Osteoblast (primary cell): ENCODE data around the gene GSTK1. TPM values are rescaled to one million over a fixed set of nuclear protein-coding genes. Genes with fewer than 3 reads are reported as not detected.
A peak's percentile ranks its signal among the peaks of the same experiment; 100 is the strongest.

Experiments
- DNase-seq: peaks from one replicate; pipeline ENCODE4 v3.0.0; 2011; ENCODE audit warnings: low spot score, mixed read lengths; ENCODE audit not compliant: insufficient read length; ENCODE audit errors: missing footprints
- H2AFZ ChIP-seq: 2 replicates; pipeline ENCODE4 v1.6.0; 2011; ENCODE audit warnings: mild to moderate bottlenecking, low read length
- H3K27ac ChIP-seq: 2 replicates; pipeline ENCODE4 v1.5.1; 2011; ENCODE audit warnings: mild to moderate bottlenecking, low read depth, low read length, moderate library complexity
- H3K27me3 ChIP-seq: 2 replicates; pipeline ENCODE4 v1.6.0; 2012; ENCODE audit warnings: mild to moderate bottlenecking, control low read depth, inconsistent platforms, low read length, moderate library complexity; ENCODE audit not compliant: insufficient read depth
- H3K36me3 ChIP-seq: 2 replicates; pipeline ENCODE4 v1.5.1; 2011; ENCODE audit warnings: mild to moderate bottlenecking, low read length, control low read depth, moderate library complexity; ENCODE audit not compliant: insufficient read depth
- H3K4me1 ChIP-seq: 2 replicates; pipeline ENCODE4 v1.5.1; 2011; ENCODE audit warnings: mild to moderate bottlenecking, low read length, control low read depth, moderate library complexity; ENCODE audit not compliant: insufficient read depth
- H3K4me2 ChIP-seq: 2 replicates; pipeline ENCODE4 v1.6.0; 2011; ENCODE audit warnings: mild to moderate bottlenecking, low read length; ENCODE audit not compliant: insufficient read depth
- H3K4me3 ChIP-seq: fragments of 200-600 bp; sonication (generic); 3 replicates; pipeline ENCODE4 v1.5.1; 2012; ENCODE audit warnings: mild to moderate bottlenecking, low read length, inconsistent platforms; ENCODE audit not compliant: insufficient read depth
- H3K79me2 ChIP-seq: 2 replicates; pipeline ENCODE4 v1.6.0; 2012; ENCODE audit warnings: mild to moderate bottlenecking, low read length, control low read depth, inconsistent platforms; ENCODE audit not compliant: insufficient read depth
- H3K9me3 ChIP-seq: 2 replicates; pipeline ENCODE4 v1.5.1; 2011; ENCODE audit warnings: low read depth, low read length, control low read depth
- H4K20me1 ChIP-seq: 2 replicates; pipeline ENCODE4 v1.6.0; 2012; ENCODE audit warnings: mild to moderate bottlenecking, low read length, control low read depth; ENCODE audit not compliant: insufficient read depth
- CTCF ChIP-seq: IDR thresholded peaks from 2 replicates; pipeline ENCODE4 v1.5.1; 2011; ENCODE audit warnings: mild to moderate bottlenecking, low read depth, low read length, moderate library complexity; ENCODE audit errors: extremely low read depth
- total RNA-seq: library from RNA; depleted of rRNA; stranded (reverse); fragments of >200 nt; gene quantifications from 2 replicates; pipeline ENCODE4 v1.2.3, GENCODE V29; 2012

GSTK1 gene
- total RNA-seq, 1 donor, result 99.9 TPM

- no peak for TF ChIP-seq CTCF
- Histone ChIP-seq H3K27ac (no peak overlapping the region), H3K36me3 (peaks cover 77% of the 10 kb centered on the region), H3K4me3 (no peak overlapping the region), H3K4me2 (no peak overlapping the region), H3K79me2 (peaks cover 2% of the 10 kb centered on the region), H3K4me1 (peaks cover 17% of the 10 kb centered on the region), H4K20me1 (no peaks in the 10 kb centered on the region), H2AFZ (no peak overlapping the region), H3K27me3 (no peaks in the 10 kb centered on the region), H3K9me3 (no peaks in the 10 kb centered on the region)
- DNase-seq, result no peak
Observed at GRCh38 chr7:143299346-143299745, 36.1 kb downstream of the GSTK1 start.

- peak; percentile 84 for DNase-seq
- peak; percentile 46 for TF ChIP-seq CTCF
- Histone ChIP-seq H3K79me2 (peaks cover 2% of the 10 kb centered on the region), H3K4me2 (no peak overlapping the region), H3K36me3 (peaks cover 77% of the 10 kb centered on the region), H3K4me1 (peaks cover 17% of the 10 kb centered on the region), H3K27ac (no peak overlapping the region), H3K27me3 (no peaks in the 10 kb centered on the region), H3K4me3 (no peak overlapping the region), H3K9me3 (no peaks in the 10 kb centered on the region), H4K20me1 (no peaks in the 10 kb centered on the region), H2AFZ (no peak overlapping the region)
Observed at GRCh38 chr7:143299840-143300239, 36.6 kb downstream of the GSTK1 start.

- Histone ChIP-seq H3K4me3 (no peak overlapping the region), H4K20me1 (no peaks in the 10 kb centered on the region), H3K4me1 (peaks cover 8% of the 10 kb centered on the region), H2AFZ (no peak overlapping the region), H3K27me3 (no peaks in the 10 kb centered on the region), H3K79me2 (peaks cover 2% of the 10 kb centered on the region), H3K9me3 (no peaks in the 10 kb centered on the region), H3K27ac (peak overlapping the region; percentile 15), H3K4me2 (no peak overlapping the region), H3K36me3 (peaks cover 81% of the 10 kb centered on the region)
- TF ChIP-seq CTCF, result no peak
- no peak for DNase-seq
Observed at GRCh38 chr7:143300959-143301935, 38.0 kb downstream of the GSTK1 start.

GRCh38 chr7:143303733-143304132, 40.5 kb downstream of the GSTK1 start:
- no peaks in the 10 kb centered on the region for H4K20me1 ChIP-seq
- no peak overlapping the region for H3K4me2 ChIP-seq
- H3K4me1 ChIP-seq, result no peaks in the 10 kb centered on the region
- no peaks in the 10 kb centered on the region for H3K27me3 ChIP-seq
- no peaks in the 10 kb centered on the region for H3K79me2 ChIP-seq
- no peaks in the 10 kb centered on the region for H3K9me3 ChIP-seq
- H3K27ac ChIP-seq, result no peak overlapping the region
- H2AFZ ChIP-seq, result no peak overlapping the region
- no peak overlapping the region for H3K4me3 ChIP-seq
- peaks cover 84% of the 10 kb centered on the region for H3K36me3 ChIP-seq
- DNase-seq, result no peak
- no peak for TF ChIP-seq CTCF
